ENCODE data around the gene ALDH8A1.

- TF ChIP-seq POLR2A (IDR thresholded peaks at IDR 0.05; ENCODE audit: low read length), result no peak
- no peak for TF ChIP-seq GATA1 (IDR thresholded peaks at IDR 0.05; ENCODE audit: low read depth, low read length)
Observed at GRCh38 chr6:134894800-134895199, 55.1 kb downstream of the ALDH8A1 start.

All from erythroblast (primary cell).